Hematopoietic multipotent progenitor cell treated with erythropoietin and hydrocortisone succinate and interleukin-3 and kit ligand, for 15 days (in vitro differentiated cells): Measurements from ENCODE around the gene PRR35.

Experiments used
- DNase-seq: peaks from one replicate; pipeline ENCODE4 v3.0.0-alpha.2; 2015; ENCODE audit warnings: low spot score

PRR35 gene

DNA sequence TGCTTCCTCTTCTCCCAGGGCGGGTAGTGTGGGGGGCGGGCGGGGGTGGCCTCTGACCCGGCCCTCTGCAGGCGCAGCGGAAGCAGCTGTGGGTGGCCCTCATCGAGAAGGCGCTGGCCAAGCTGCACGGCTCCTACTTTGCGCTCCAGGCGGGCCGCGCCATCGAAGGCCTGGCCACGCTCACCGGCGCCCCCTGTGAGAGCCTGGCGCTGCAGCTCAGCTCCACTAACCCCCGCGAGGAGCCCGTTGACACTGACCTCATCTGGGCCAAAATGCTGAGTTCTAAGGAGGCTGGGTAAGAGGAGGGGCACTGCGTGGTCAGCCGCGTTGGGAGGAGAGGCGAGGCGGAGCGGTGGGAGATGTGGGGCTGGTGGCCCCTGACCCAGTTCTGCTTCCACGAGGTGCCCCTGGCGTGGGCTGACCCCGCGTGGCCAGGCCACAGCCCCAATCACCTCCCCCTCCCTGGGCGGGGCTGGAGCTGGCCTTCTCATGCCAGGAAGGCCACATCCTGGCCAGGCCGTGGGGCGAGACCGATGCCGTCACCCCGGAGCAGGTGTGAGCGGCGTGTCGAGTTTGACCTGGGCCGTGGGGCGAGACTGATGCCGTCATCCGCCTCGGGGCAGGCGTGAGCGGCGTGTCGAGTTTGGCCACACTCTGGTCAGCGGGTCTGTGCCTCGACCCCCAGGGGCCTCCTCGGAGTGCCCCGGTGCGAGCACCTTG lies 10.5 kb upstream of the PRR35 start:
- no peak for DNase-seq

DNA sequence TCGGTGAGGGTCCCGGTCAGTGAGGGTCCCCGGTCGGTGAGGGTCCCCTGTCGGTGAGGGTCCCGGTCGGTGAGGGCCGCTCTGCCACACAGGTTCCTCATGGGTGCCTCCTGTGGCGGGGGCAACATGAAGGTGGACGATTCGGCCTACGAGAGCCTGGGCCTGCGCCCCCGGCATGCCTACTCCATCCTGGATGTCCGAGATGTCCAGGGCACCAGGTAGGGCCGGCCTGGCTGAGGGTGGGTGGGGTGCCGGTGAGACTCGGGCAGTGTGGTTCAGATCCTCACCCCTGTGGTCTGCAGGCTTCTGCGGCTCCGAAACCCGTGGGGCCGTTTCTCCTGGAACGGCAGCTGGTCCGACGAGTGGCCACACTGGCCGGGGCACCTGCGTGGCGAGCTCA lies 9.0 kb upstream of the PRR35 start:
- DNase-seq: no peak

- no peak for DNase-seq
Measured at GRCh38 chr16:552171-552570, 8.0 kb upstream of the PRR35 start.

DNA sequence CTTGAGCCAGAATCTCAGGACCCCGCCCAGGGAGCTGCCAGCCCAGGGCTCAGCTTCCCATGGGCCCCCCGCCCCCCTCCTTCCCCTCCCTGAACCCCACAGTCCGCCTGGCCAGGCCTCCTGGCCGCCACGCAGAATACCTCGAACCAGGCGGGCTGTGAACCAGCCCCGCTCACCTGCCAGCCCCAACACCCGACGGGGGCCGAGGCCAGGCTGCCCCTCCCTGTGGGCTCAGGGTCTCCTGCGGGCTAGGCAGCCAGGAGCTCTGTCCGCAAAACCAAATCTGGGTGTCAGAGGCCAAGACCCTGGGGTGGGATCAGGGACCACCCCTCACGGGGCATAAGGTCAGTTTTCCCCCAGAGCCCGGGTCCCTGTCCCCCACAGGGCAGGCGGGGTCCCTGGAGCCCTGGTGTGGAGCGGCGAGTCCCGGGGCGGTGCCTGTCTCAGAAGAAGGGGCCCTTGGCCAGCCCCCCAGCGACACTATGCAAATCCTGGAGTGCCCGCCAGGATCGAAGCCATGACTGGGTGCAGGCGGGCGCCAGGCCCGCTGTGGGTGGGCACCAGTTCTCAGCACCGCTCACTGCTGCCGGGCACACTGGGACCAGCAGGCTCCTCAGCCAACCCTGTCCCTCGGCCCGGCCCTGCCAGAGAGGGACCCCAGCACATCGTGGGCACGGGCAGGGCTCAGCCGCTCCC lies 6.4 kb upstream of the PRR35 start:
- DNase-seq: no peak

- DNase-seq: no peak
Measured at GRCh38 chr16:554297-554621, 5.9 kb upstream of the PRR35 start.

DNA sequence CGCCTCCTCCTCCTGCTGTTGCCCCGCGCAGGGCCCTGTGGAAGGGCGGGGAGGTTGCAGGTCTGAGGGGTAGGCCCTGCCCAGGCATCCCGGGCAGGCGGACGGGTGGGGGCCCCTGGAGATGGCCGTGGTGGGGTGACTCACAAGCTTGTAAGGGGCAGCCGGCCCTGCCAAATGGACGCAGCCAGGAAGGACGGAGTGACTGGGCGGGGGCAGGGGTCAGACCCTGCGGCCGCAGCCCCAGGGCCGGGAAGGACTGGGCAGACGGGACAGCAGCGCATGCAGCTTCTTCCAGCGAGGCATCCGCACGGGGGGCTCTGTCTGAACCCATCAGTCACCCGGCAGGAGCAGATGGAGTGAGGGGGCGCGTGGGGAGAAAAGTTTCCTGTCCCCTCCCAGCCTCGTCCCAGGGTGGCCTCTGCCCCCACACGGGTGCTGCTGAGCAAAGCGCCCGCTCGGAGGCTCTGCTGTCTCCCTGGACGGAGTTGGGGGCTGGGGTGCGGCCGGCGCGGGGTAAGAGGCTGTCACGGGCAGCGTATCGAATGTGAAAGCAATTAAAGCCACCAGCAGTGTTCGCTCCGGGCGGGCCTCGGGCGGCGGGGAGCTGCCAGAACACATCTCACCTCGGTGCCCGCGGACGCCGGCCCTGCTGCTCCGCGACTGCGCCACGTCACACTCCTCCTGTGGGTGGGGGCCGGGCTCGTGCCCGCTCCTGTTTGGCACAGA lies 5.4 kb upstream of the PRR35 start:
- DNase-seq: no peak

DNA sequence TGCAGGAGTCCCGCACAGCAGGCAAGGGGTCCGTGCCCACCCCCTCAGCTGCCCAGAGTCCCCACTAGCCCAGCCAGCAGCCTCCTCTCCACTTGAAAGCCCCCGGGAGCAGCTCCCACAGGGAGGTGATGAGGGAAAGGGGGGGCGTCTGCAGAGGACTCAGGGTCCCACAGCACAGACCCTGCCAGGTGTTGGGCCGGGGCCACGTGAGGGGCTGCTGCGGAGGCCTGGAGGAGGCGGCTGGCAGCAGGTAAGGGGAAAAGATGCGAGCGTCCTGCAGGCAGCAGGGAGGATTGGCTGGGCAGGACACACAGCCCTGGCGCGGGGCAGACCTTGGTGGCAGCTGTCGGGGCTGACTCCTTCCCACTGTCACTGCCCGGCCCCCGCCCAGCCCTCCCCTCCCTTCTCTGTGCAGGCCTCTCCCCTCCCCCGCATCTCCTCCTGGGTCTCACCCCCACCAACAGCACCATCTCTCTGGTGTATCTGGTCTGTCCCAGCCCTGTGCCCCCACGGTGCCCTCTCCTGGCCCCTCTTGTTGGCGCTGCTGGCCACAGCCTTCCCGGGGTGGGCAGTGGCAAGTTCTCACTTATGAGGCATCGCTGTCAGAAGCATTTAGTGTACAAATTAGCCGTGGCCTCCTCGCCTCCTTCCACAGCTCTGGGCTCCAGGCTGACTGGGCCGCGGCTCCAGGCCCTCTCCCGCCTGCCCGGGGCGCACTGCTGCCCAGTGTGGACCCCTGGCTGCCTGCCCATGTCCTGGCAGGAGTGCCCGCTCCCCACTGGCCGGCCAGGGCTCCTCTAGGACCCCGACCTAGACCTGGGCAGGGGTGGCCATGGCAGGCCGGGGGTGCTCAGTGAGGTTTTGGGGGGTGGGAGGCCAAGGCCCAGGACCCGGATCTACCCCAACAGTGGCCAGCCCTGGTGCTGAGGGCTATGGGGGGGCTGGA lies 4.4 kb upstream of the PRR35 start:
- no peak for DNase-seq

GRCh38 chr16:556474-557173 lies 3.6 kb upstream of the PRR35 start:
- DNase-seq: no peak

- no peak for DNase-seq
Measured at GRCh38 chr16:557463-558297, 2.5 kb upstream of the PRR35 start.

DNA sequence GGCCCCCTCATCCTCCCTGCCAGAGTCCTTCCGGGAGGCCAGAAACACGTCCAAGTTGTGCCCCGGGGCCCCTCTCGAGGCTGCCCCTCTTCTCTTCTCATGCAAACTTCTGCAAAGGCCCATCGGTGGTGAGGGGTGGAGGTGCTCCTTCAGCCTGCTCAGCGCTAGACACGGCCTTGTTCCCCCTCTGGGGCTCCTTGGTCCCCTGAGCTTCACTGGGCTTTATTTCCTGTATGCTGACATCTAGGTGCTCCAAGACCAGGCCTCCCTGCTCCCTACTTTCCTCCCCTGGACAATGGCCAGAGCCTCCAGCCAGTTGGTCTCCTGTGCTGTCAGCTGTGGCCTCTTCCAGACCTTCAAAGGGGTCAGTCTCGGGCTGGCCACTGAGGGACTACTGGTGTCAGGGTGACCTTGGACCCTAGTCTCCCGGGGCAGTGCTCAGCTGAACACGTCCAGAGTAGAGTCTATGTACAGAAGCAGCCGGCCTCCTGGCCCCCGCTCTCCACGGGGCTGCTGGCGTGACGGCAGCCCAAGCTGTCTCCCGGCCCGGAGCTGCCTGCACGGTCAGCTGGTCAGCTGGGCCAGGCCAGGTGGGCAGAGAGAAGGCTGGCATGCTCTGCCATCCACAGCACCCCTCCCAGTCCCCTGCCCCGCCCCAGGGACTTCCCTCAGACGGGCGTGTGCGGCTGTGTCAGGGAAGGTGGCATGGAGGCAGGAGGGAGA lies 1.7 kb upstream of the PRR35 start:
- DNase-seq: no peak

- DNase-seq: no peak
Measured at GRCh38 chr16:559021-559380, 1.2 kb upstream of the PRR35 start.

DNA sequence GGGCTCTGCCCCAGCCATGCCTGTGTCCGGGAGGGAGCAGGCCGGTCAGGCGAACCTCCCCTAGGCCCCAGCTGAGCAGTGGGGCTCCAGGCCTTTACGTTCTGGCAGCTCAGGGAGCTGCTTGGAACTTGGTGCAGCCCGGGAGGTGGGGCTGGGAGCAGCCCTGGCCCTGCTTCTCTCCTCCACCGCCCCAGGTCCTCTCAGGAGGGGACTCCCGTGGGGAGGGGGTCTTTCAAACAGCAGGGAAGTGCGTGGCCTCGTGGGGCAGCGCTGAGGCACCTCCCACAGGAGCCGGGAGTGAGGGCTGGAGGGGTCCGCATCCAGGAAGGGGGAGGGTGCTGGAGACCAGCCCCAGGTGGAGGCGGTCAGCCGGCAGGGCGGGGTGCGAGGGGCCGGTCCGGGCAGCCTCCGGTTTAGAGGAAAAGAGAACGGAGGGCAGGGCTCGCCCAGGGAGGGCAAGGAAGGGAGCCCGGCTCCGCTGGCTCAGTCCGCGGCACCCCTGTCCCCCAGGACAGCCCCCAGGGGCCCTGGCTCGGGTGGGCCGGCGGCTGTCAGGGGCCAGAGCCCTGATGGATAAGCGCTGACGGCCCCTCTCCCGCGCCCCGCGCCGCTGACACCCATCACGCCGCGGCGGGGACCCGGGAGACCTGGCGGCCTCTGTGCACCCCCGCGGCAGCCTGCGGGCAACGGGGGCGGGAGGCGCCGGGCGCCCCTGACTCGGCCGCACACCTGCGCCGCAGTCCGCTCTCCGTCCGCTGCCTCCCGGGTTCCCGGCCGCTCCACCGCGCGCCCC lies 587 bp upstream of the PRR35 start:
- DNase-seq: no peak

DNA sequence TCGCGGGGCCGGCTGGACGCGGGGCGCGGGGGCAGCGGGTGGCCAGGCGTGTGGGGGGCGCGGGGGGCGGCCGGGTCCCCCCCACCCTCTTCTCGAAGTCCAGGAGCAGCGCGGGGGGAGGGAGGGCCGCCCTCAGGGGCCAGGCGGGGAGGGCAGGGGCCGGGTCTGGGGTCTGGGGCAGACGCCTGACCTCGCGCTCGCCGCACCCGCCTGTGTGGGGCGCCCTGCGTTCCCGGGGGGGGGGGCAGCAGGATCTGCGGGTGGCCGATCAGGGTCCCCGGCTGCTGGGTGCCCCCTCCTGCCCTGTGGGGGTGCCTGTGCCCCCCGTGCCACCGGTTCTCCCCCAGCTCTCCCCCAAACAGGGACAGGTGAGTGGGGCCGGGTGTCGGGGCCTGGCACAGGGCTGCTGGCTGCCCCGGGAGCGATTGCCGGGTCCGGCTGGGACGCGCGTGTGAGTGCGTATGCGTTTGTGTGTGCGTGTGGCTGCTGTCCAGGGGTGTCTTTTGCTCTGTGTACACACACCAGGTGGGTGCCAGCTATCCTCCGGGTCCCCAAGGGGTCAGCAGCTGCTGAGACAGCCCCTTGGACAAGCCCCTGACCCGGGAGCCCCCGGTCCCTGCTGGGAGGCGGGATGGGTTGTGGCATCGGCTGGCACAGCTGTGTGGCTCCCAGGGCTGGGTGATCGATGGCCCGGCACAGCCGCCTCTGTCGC lies 663 bp downstream of the PRR35 start:
- DNase-seq: no peak

DNA sequence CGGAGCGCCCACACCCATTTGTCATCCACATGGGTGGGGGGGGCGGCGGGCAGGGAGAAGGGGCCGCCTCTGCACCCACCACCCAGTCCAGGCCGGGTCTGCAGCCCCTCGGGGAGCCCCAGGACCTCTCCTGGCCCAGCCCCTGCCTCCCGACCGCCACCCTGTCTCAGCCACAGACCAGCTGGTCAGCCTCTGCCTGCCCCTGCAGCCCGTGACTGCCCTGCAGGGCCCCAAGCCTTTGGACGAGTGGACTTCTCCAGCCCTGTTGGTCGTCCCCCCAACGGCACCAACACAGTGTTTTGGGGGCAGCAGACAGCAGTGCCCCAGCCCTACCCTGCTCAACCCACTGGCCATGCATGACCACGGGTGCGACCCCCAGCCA lies 1.2 kb downstream of the PRR35 start:
- no peak for DNase-seq

- DNase-seq: no peak
Measured at GRCh38 chr16:561957-562938, 2.1 kb downstream of the PRR35 start.

- no peak for DNase-seq
Measured at GRCh38 chr16:563072-563644, 3.0 kb downstream of the PRR35 start.
